ENCODE results near the gene SELENOV. TPM values are rescaled to one million over a fixed set of nuclear protein-coding genes. Genes with fewer than 3 reads are reported as not detected.
"Not testable (repeated sequence)": the region's sequence is repeated elsewhere in the genome, so short reads cannot be mapped to it uniquely, and the experiment has no call there.

The SELENOV gene, protein sequence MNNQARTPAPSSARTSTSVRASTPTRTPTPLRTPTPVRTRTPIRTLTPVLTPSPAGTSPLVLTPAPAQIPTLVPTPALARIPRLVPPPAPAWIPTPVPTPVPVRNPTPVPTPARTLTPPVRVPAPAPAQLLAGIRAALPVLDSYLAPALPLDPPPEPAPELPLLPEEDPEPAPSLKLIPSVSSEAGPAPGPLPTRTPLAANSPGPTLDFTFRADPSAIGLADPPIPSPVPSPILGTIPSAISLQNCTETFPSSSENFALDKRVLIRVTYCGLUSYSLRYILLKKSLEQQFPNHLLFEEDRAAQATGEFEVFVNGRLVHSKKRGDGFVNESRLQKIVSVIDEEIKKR
- not detected for polyA plus RNA-seq

DNA sequence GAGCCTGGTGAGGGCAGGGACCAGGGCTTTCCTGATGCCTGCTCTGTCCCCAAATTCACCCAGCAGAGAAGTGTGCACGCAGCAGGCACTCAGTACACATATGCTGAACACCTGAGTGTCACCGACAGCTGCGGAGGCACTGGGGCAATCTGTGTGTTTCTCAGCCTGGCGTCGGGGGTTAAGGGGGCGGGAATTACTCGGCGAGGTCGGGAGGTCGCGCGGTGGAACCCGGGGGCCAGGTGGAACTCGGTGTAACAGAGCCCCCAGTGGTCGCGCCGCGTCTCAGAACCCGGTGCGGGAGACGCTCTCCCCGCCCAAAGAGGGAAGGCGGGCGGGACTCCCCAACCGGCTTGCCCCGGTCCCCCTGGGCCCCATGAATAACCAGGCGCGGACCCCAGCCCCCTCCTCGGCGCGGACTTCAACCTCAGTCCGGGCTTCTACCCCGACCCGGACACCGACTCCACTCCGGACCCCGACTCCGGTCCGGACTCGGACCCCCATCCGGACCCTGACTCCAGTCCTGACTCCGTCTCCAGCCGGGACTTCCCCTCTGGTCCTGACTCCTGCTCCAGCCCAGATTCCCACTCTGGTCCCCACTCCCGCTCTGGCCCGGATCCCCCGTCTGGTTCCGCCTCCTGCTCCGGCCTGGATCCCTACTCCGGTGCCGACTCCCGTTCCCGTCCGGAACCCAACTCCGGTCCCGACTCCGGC is at the start of gene SELENOV:
TSS of gene SELENOV (plus strand) at position 300 of the 711 bp plus-strand sequence. CDS start at position 374, 74 bp downstream.
- peak within 1 kb of the TSS; percentile 19 to 83 (median 74) for H3K4me3 Mint-ChIP-seq
- no peaks in the 10 kb centered on the region for H3K9me3 Mint-ChIP-seq
- peaks cover 4% of the 10 kb centered on the region for H3K36me3 Mint-ChIP-seq
- peaks cover 6 to 9% (median 7%) of the 10 kb centered on the region in 3 donors for H3K4me1 Mint-ChIP-seq
- no peak within 1 kb of the TSS for H3K27ac Mint-ChIP-seq
- H3K27me3 Mint-ChIP-seq = peaks cover 32% of the 10 kb centered on the region

DNA sequence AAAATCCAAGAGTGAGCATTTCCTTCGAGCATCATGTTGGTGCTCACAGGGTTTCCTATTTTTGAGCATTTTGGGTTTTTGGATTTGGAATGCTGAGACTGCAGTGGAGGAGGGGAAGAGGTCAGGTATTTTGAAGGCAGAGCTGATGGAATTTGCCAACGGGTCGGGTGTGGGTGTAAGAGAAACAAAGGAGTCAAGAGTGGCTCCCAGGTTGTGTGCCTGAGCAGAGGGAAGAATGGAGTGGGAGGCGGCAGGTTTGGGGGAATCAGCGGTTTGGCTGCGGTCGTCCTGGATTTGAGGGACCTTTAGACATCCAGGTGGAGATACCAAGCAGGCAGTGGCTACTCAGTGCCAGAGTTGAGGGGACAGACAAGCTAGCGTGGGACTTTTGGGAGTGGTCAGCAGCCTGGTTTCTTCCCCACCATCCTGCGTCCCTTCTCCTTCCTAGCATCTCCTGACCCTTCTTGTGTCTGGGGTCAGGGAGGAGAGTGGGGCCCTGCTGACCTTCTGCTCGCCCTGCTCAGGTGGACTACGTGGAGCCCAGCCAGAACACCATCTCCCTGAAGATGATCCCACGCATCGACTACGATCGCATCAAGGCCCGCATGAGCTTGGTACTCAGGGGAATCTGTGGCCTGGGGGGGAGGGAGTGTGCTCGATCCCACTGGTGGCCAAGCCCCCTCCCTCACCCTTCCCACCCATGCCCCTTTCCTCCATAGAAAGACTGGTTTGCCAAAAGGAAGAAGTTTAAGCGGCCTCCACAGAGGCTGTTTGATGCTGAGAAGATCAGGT is 48.8 kb upstream of the SELENOV start:
- H3K36me3 Mint-ChIP-seq = peaks cover 4% of the 10 kb centered on the region
- H3K4me3 Mint-ChIP-seq = peak overlapping the region in 1 of 4 donors; percentile 43
- H3K9me3 Mint-ChIP-seq = no peaks in the 10 kb centered on the region
- no peak overlapping the region for H3K27ac Mint-ChIP-seq
- H3K4me1 Mint-ChIP-seq = peaks cover 0 to 3% (median 0%) of the 10 kb centered on the region in 3 donors
- H3K27me3 Mint-ChIP-seq = no peaks in the 10 kb centered on the region

DNA sequence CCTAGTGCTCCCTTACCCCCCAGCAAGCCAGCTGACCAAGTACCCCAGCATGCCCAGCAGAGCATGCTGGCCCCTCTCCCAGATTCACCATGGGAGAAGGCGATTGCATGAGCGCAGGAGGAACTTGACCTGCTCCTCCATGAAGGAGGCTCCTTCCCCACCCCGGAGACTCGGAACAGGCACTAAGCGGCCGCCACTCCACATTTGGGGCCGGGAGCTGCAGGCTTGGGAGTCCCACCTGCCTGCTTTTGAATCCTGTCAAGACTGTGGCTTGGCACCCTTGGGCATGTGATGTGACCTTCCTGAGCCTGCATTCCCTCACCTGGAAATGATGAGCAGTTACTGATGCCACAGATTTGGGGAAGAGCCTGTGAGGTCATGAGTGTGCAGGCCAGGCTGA is 47.0 kb upstream of the SELENOV start:
- peaks cover 7% of the 10 kb centered on the region for H3K36me3 Mint-ChIP-seq
- H3K27ac Mint-ChIP-seq = no peak overlapping the region
- H3K4me1 Mint-ChIP-seq = peaks cover 0 to 2% (median 0%) of the 10 kb centered on the region in 3 donors
- no peak overlapping the region for H3K4me3 Mint-ChIP-seq
- H3K27me3 Mint-ChIP-seq = no peaks in the 10 kb centered on the region
- no peaks in the 10 kb centered on the region for H3K9me3 Mint-ChIP-seq

DNA sequence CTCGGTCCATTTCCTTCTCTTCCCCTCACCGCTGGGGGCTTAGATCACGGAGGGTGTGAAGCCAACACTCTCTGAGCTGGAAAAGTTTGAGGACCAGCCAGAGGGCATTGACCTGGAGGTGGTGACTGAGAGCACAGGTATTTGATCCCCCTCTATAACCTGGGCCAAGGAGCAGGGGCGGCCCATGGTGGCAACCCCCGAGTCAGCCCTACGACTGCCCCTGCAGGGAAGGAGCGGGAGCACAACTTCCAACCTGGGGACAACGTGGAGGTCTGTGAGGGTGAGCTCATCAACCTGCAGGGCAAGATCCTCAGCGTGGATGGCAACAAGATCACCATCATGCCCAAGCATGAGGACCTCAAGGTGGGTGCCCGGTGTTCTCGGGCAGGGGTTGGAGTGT is 45.9 kb upstream of the SELENOV start:
- H3K36me3 Mint-ChIP-seq = peaks cover 7% of the 10 kb centered on the region
- H3K4me3 Mint-ChIP-seq = no peak overlapping the region
- H3K9me3 Mint-ChIP-seq = no peaks in the 10 kb centered on the region
- H3K4me1 Mint-ChIP-seq = peaks cover 0 to 2% (median 0%) of the 10 kb centered on the region in 3 donors
- no peak overlapping the region for H3K27ac Mint-ChIP-seq
- no peaks in the 10 kb centered on the region for H3K27me3 Mint-ChIP-seq

DNA sequence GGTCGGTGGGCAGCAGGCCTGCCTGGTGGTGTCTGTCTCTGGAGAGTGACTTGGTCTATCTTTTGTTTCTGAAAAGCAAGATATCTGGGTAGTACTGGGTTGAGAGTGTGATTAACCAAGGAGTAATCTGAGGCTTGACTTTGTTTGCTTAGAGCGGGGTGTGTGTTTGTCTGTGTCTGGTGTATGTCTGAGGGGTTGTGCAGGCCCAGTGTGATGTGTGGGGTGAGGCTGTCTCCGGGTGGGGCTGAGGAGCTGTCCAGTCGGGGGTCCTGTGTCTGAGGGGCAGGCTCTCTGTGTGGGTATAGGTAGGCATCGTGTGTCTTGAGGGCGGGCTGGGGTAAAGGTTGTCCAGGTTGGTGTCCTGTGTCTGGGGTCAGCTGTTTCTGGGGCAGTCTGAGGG is 45.4 kb upstream of the SELENOV start:
- Mint-ChIP-seq H3K27ac (no peak overlapping the region), H3K9me3 (no peaks in the 10 kb centered on the region), H3K4me3 (no peak overlapping the region), H3K36me3 (peaks cover 7% of the 10 kb centered on the region), H3K4me1 (peaks cover 0 to 2% (median 0%) of the 10 kb centered on the region in 3 donors), H3K27me3 (no peaks in the 10 kb centered on the region)

DNA sequence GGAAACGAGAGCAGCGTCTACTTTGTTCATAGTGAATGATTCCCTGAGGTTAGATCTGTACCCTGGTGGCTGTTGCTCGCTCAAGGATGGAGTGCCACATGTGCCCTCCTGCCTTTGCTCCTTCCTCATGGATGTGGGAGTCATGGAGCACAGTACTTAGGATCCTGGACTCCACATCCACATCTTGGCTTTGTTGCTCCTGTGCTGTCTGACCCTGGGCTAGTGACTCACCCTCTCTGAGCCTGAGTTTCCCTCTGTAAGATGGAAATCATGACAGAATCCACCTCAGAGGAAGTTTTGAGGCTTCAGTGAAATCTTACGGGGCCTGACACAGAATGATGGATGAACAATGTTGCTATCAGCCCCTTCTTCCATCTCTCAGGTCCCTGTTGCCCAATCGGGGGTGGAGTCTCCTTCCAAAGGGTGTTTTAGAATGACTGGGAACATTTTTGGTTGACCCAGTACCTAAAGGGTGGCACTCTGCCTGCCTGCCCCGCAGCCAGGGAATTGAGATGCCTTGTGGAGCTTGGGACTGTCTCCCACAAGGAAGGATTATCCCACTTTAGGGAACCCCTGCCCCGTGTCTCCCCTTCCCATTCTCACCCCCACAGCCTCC is 44.1 kb upstream of the SELENOV start:
- Mint-ChIP-seq H3K27ac (peak overlapping the region in 1 of 3 donors; percentile 52), H3K4me3 (no peak overlapping the region)

DNA sequence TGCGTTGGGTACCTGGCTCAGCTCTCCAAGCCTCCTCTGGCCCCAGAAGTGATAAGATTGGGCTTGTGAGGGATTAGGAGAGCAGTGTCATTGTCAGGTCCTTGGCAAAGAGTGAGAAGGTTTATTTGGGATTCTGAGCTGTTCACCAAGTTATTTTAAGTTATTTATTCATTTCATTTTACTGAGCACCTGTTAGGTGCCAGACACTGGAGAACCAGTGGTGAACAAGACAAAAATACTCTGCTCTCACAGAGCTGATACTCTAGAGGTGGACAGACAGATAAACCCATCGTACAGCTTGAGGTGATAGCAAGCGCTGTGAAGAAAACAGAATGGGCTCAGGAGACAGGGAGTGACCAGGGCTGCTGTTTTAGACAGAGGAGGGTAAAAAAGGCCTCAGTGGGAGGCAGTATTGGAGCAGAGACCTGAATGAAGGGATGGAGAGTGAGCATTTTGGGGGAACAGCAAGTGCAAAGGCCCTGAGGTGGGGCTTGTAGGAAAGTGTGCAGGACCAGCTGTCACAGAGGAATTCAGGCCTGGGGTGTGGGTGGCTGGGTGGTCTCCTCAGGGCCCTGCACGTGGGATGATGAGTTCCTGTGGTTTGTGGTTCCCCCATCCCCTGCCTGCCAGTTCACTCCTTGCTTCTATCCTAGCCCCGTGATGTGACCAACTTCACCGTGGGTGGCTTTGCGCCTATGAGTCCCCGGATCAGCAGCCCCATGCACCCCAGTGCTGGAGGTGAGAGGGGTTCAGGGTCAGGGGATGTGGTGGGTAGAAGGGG is 43.0 kb upstream of the SELENOV start:
- H3K27ac Mint-ChIP-seq = peak overlapping the region in 2 of 3 donors; percentile 52 to 84
- peaks cover 16% of the 10 kb centered on the region for H3K36me3 Mint-ChIP-seq
- no peaks in the 10 kb centered on the region for H3K27me3 Mint-ChIP-seq
- peaks cover 0 to 5% (median 0%) of the 10 kb centered on the region in 3 donors for H3K4me1 Mint-ChIP-seq
- H3K4me3 Mint-ChIP-seq = peak overlapping the region in 1 of 4 donors; percentile 39
- no peaks in the 10 kb centered on the region for H3K9me3 Mint-ChIP-seq

More for the DNA sequence above, 44.1 kb upstream of the SELENOV start:
- peaks cover 0 to 4% (median 0%) of the 10 kb centered on the region in 3 donors for H3K4me1 Mint-ChIP-seq
- H3K36me3 Mint-ChIP-seq = peaks cover 14% of the 10 kb centered on the region
- H3K27me3 Mint-ChIP-seq = no peaks in the 10 kb centered on the region
- H3K9me3 Mint-ChIP-seq = no peaks in the 10 kb centered on the region

DNA sequence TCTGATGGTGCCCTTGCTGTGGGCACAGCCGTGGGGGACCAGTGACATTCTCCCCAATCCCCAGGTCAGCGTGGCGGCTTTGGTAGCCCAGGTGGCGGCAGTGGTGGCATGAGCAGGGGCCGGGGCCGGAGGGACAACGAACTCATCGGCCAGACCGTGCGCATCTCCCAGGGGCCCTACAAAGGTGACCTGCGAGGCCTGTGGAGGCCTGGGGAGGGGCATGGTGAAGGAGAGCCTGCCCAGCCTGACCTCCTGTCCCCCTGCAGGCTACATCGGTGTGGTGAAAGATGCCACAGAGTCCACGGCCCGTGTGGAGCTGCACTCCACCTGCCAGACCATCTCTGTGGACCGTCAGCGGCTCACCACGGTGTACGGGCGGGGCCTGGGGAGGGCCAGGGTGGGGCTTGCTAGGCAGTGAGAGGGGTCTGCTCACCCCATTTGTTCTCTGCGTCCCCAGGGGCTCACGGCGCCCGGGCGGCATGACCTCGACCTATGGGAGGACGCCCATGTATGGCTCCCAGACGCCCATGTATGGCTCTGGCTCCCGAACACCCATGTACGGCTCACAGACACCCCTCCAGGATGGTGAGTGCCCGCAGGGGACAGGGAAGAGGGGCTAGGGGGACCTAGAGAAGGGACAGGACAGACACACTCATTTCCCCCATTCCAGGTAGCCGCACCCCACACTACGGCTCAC is 42.0 kb upstream of the SELENOV start:
- peak overlapping the region in 1 of 3 donors; percentile 84 for H3K27ac Mint-ChIP-seq
- no peaks in the 10 kb centered on the region for H3K9me3 Mint-ChIP-seq
- H3K4me3 Mint-ChIP-seq = no peak overlapping the region
- no peaks in the 10 kb centered on the region for H3K27me3 Mint-ChIP-seq
- H3K4me1 Mint-ChIP-seq = peaks cover 0 to 5% (median 0%) of the 10 kb centered on the region in 3 donors
- peaks cover 16% of the 10 kb centered on the region for H3K36me3 Mint-ChIP-seq

DNA sequence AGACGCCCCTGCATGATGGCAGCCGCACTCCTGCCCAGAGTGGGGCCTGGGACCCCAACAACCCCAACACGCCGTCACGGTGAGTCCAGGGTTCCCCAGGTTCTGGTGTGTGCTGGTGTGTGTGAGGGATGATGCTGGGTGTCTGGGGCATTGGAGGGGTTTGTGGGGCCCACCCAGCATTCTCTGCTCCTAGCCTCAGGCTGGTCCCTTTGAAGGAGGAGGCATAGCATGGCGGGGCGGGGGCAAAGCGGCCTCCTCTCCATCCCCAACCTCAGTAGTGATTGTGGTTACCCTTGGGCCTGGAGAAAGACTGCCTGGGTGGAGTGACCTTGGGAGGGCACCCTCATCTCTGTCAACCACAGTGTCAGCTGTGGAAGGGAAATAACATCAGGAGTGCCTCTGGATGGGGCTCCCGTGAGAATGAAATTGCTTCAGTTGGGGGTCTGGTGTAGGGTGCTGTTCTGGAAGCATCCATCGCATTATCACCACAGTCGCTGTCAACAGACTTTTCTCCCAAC is 41.4 kb upstream of the SELENOV start:
- Mint-ChIP-seq H3K4me3 (no peak overlapping the region), H3K27me3 (no peaks in the 10 kb centered on the region), H3K4me1 (peaks cover 0 to 5% (median 0%) of the 10 kb centered on the region in 3 donors), H3K27ac (no peak overlapping the region), H3K36me3 (peaks cover 16% of the 10 kb centered on the region), H3K9me3 (no peaks in the 10 kb centered on the region)

DNA sequence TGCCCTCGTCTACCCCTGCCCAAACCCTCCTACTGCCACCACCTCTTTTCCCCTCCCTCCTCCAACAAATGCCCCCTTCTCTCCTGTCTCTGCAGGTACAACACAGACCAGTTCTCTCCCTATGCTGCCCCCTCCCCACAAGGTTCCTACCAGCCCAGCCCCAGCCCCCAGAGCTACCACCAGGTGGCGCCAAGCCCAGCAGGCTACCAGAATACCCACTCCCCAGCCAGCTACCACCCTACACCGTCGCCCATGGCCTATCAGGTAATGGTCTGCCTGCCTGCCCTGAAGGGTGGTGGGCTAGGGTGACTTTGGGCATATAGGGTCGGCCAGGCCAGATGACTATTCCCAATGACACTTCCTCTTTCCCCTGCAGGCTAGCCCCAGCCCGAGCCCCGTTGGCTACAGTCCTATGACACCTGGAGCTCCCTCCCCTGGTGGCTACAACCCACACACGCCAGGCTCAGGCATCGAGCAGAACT is 40.8 kb upstream of the SELENOV start:
- Mint-ChIP-seq H3K9me3 (no peaks in the 10 kb centered on the region), H3K36me3 (peaks cover 16% of the 10 kb centered on the region), H3K4me1 (peaks cover 0 to 5% (median 0%) of the 10 kb centered on the region in 3 donors), H3K27ac (peak overlapping the region in 1 of 3 donors; percentile 51), H3K27me3 (no peaks in the 10 kb centered on the region), H3K4me3 (no peak overlapping the region)

DNA sequence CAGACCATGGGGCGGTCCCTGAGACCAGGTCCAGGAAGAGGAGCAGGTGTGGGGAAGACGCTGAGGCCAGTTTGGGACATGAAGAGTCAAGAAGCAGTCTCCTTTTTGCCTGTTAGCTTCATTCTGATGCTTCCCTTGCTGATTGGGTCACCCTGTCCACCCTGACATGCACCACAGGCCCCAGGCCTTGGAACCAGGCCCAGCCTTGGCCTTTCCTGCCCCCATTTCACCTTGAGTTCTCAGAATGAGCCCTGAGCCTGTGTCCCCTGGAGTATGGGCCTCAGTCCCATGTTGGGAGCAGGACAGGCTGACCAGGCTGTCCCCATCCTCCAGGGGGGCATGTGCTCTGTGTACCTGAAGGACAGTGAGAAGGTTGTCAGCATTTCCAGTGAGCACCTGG is 39.2 kb upstream of the SELENOV start:
- H3K27ac Mint-ChIP-seq = peak overlapping the region in 1 of 3 donors; percentile 51
- no peaks in the 10 kb centered on the region for H3K9me3 Mint-ChIP-seq
- H3K4me1 Mint-ChIP-seq = peaks cover 9 to 15% (median 10%) of the 10 kb centered on the region in 3 donors
- peaks cover 16% of the 10 kb centered on the region for H3K36me3 Mint-ChIP-seq
- H3K4me3 Mint-ChIP-seq = no peak overlapping the region
- H3K27me3 Mint-ChIP-seq = no peaks in the 10 kb centered on the region

DNA sequence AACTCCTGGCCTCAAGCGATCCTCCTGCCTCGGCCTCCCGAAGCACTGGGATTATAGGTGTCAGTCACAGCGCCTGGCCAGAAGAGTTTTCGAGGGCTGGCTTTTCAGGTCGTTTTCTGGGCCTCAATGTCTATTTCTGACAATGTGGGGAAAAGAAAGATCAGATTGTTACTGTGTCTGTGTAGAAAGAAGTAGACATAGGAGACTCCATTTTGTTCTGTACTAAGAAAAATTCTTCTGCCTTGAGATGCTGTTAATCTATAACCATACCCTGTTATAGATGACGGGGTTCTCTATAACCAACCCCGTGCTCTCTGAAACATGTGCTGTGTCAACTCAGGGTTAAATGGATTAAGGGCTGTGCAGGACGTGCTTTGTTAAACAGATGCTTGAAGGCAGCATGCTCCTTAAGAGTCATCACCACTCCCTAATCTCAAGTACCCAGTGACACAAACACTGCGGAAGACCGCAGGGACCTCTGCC is 35.6 kb upstream of the SELENOV start:
- H3K27ac Mint-ChIP-seq = peak overlapping the region in 1 of 3 donors; percentile 66
- not testable (repeated sequence) for H3K27me3 Mint-ChIP-seq, H3K9me3 Mint-ChIP-seq
- H3K4me3 Mint-ChIP-seq = peak overlapping the region; percentile 81 to 97 (median 94)
- peaks cover 14% of the 10 kb centered on the region for H3K36me3 Mint-ChIP-seq
- H3K4me1 Mint-ChIP-seq = peaks cover 17 to 19% (median 19%) of the 10 kb centered on the region in 3 donors

DNA sequence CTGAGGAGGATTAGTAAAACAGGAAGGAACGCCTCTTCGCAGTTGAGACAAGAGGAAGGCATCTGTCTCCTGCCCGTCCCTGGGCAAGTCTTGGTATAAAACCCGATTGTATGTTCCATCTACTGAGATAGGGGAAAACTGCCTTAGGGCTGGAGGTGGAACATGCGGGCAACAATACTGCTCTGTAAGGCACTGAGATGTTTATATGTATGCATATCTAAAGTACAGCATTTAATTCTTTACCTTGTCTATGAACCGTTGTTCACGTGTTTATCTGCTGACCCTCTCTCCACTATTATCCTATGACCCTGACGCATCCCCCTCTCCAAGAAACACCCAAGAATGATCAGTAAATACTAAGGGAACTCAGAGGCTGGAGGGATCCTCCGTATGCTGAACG is 35.0 kb upstream of the SELENOV start:
- Mint-ChIP-seq H3K9me3 (no peaks in the 10 kb centered on the region), H3K27me3 (no peaks in the 10 kb centered on the region), H3K4me1 (peaks cover 17 to 19% (median 17%) of the 10 kb centered on the region in 3 donors), H3K27ac (peak overlapping the region; percentile 66 to 95 (median 78)), H3K4me3 (peak overlapping the region; percentile 81 to 97 (median 94)), H3K36me3 (peaks cover 11% of the 10 kb centered on the region)

Data from IgD-negative memory B cell (primary cell).